Lower lobe of right lung (tissue), 2 donors: Measurements from ENCODE around the gene VWCE. TPM values are rescaled to one million over a fixed set of nuclear protein-coding genes. Genes with fewer than 3 reads are reported as not detected.
"Not testable (repeated sequence)": the region's sequence is repeated elsewhere in the genome, so short reads cannot be mapped to it uniquely, and the experiment has no call there.

Source experiments
- ATAC-seq, 2 donors: fragments of 200-7000 bp; cut with Tn5 transposase; one replicate each; pipeline ENCODE4 v1.9.1; 2020 to 2022; ENCODE audit warnings: mild to moderate bottlenecking in 2 of 2, moderate library complexity in 2 of 2
- DNase-seq: peaks from one replicate; pipeline ENCODE4 v3.0.0-alpha.2; 2020
- H3K27ac ChIP-seq: fragments of 200-600 bp; one replicate; pipeline ENCODE4 v1.8.0; 2022
- H3K27me3 ChIP-seq: fragments of 200-600 bp; one replicate; pipeline ENCODE4 v1.8.0; 2022; ENCODE audit warnings: low read depth
- H3K36me3 ChIP-seq: fragments of 200-600 bp; one replicate; pipeline ENCODE4 v1.8.0; 2022; ENCODE audit warnings: mild to moderate bottlenecking
- H3K4me1 ChIP-seq: fragments of 200-600 bp; one replicate; pipeline ENCODE4 v1.8.0; 2022
- H3K4me3 ChIP-seq: fragments of 200-600 bp; one replicate; pipeline ENCODE4 v1.8.0; 2022; ENCODE audit warnings: mild to moderate bottlenecking
- H3K9me3 ChIP-seq: fragments of 200-600 bp; one replicate; pipeline ENCODE4 v1.8.0; 2022
- intact Hi-C: fragments of 100-400 bp; cut with DNase I; formaldehyde crosslinking; loops from one replicate; pipeline ENCODE4 v1.11.0; 2022
- total RNA-seq: library from RNA; stranded (reverse); fragmentation: NEBNext Ultra II Directional; extraction: Animal tissue kit (Norgen Biotek cat#: 25700); gene quantifications from one replicate; pipeline ENCODE4 v1.2.1, GENCODE V29; 2021
- donor health status: DM: no; HTN: yes; CAD: no; lungs with severe emphysema.

The VWCE gene
- total RNA-seq, 1 donor from 2014 or later: 1.2 TPM

DNA sequence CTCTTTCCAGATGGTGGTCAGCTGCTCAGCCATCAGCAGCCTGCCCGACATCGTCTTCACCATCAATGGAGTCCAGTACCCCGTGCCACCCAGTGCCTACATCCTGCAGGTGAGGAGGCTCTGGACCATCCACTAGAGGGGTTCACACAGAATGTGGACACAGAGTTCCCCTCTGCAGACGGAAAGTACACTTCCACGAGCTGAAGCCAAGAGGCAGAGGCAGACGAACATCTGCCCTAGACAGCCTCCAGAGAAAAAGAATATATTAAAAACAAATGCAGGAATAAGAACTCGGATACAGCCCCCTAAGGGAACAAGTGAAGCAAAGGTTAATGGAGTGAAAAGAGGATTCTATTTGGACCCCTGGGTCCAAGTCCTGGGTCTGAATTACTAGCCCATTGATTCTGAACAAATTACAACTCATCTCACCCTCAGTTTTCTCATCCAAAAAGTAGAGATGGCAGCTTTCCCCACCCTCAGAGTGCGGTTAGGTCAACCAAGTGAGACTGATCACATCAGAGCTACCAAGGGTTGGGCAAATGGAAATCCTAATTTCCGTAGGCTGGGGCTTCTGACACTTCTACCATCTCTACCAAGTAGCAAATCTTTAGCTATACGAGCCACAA is 83.7 kb downstream of the VWCE start:
- H3K27me3 ChIP-seq, intact Hi-C loops, H3K4me1 ChIP-seq, H3K27ac ChIP-seq, H3K4me3 ChIP-seq, H3K9me3 ChIP-seq, DNase-seq, H3K36me3 ChIP-seq, ATAC-seq: not testable (repeated sequence)

DNA sequence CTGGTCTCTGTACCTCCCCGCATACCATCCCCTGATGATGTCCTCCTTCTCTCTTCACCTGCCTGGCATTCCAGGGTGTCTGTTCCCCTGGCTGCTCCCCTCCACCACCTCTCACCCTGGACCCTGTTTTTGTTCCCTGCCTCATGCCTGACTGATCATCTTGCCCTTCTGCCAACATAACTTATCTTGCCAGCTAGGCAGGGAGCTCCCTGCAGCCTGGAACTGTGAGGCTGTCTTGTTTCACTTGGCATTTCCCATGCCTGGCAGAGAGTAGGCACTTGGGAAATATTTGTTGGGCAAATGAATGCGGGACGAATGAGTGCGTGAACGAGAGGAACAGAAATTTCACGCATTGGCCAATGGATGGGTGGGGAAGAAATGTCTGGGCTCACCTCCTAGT is 84.5 kb downstream of the VWCE start:
- H3K4me3 ChIP-seq, DNase-seq, H3K9me3 ChIP-seq, H3K36me3 ChIP-seq, H3K27ac ChIP-seq, H3K4me1 ChIP-seq, ATAC-seq, H3K27me3 ChIP-seq, intact Hi-C loops: not testable (repeated sequence)

Other genes with a start within 250 kb of the VWCE start
- gene CD5, start 192.8 kb downstream of the VWCE start, total RNA-seq: 3.5 TPM
- 39.7 TPM for gene VPS37C, start 133.9 kb downstream of the VWCE start, total RNA-seq
- gene PGA3, start 91.8 kb downstream of the VWCE start, total RNA-seq: 1.3 TPM
- gene PGA4, start 73.0 kb downstream of the VWCE start, total RNA-seq: 0.83 TPM
- 0.32 TPM for gene PGA5, start 54.1 kb downstream of the VWCE start, total RNA-seq
- gene DDB1, start 37.8 kb upstream of the VWCE start, total RNA-seq: 122 TPM
- gene TKFC, start 37.9 kb upstream of the VWCE start, total RNA-seq: 35.0 TPM
- 47.2 TPM for gene CYB561A3, start 66.6 kb upstream of the VWCE start, total RNA-seq
- 38.9 TPM for gene TMEM138, start 67.1 kb upstream of the VWCE start, total RNA-seq
- gene TMEM216, start 97.3 kb upstream of the VWCE start, total RNA-seq: 11.9 TPM
- 69.8 TPM for gene CPSF7, start 134.7 kb upstream of the VWCE start, total RNA-seq
- 35.2 TPM for gene SDHAF2, start 134.8 kb upstream of the VWCE start, total RNA-seq
- 6.4 TPM for gene LRRC10B, start 213.4 kb upstream of the VWCE start, total RNA-seq